ENCODE results near the gene OSCP1.

GRCh38 chr1:36453600-36454388 is 3.5 kb upstream of the OSCP1 start:
- no peak for TF ChIP-seq EZH2 (IDR thresholded peaks at IDR 0.05; ENCODE audit: borderline replicate concordance, low read length)
- no peak for TF ChIP-seq CTCF (IDR thresholded peaks at IDR 0.05; ENCODE audit: low read length)
